ENCODE measurements around the gene KIR2DL1.
"Not testable (repeated sequence)": the region's sequence is repeated elsewhere in the genome, so short reads cannot be mapped to it uniquely, and the experiment has no call there.

KIR2DL1 gene

DNA sequence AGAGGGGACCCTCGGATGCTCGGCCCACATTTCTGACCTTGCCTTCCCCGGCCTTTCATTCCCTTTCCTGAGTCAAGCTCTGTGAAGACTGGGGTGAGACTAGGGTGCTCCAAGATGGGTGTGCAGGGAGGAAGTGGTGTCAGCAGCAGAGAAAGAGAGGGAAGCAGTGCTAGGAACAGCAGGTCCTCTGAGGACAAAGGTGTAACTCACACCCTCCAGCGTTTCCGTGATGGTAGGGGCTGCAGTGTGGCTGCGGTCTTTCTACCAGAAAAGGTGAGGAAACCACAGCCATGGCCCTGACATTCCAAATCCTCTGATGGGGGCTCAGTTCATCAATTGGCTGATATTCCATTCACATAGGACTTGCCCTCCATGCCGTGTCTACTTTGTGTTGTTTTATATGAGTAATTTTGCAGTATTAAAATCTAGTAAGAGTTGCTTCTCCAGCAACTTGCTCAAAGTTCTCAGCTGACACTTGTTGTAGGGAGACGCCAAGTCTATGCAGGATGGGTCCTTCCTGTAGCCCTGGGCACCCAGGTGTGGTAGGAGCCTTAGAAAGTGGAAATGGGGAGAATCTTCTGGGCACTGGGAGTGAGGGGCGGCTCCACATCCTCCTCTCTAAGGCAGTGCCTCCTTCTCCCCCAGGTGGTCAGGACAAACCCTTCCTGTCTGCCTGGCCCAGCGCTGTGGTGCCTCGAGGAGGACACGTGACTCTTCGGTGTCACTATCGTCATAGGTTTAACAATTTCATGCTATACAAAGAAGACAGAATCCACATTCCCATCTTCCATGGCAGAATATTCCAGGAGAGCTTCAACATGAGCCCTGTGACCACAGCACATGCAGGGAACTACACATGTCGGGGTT is 48.3 kb downstream of the KIR2DL1 start:
- DNase-seq (ENCODE audit: low read depth in 1 of 2, low spot score in 1 of 2): no peak

DNA sequence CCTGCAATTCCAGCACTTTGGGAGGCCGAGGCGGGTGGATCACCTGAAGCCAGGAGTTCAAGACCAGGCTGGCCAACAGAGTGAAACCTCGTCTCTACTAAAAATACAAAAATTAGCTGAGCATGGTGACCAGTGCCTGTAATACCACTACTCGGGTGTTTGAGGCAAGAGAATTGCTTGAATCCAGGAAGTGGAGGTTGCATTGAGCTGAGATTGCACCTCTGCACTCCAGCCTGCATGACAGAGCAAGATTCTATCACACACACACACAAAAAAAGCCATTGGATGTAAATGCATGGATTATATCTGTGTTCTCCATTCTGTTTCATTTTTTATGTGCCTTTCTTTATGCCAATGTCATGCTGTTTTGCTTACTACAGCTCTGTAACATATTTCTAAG is 54.8 kb downstream of the KIR2DL1 start:
- DNase-seq (ENCODE audit: low read depth in 1 of 2, low spot score in 1 of 2): not testable (repeated sequence)

DNA sequence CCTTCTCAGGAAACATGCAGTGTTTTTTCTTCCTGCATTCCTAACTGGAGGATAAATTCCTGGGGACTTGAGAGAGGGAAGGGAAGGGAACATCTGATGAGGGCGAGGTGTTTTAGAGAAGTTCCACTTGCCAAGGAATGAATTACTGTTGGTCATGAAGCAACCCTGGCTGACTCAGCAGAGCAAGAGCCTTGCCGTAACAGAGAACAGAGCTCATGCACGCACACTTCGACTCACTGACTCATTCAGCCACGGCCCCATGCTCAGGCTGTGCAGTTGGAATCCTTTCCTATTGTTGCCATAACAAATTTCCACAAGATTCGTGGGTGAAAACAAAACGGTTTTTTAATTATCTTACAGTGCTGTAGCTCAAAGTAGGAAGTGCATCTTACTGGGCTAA is 55.7 kb downstream of the KIR2DL1 start:
- DNase-seq (ENCODE audit: low read depth in 1 of 2, low spot score in 1 of 2): not testable (repeated sequence)

DNA sequence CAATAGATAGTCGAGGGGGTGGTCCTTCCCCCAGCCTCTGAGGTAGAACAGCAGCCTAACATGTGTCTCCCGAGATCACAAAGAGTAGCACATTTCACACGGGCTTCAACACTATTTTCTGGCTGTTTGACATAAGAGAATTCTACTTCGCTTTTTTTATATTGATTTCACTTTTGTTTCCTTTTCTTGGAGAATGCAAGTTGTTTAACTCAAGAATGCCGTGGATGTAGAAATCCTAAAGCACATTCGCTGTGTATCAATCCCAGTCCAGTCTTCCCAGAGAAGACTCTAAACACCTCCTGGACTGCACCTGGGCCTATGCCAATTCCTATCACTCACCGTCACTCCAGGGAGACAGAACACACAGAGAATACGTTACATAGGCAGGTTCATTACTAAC is 58.5 kb downstream of the KIR2DL1 start:
- not testable (repeated sequence) for DNase-seq (ENCODE audit: low read depth in 1 of 2, low spot score in 1 of 2)

DNA sequence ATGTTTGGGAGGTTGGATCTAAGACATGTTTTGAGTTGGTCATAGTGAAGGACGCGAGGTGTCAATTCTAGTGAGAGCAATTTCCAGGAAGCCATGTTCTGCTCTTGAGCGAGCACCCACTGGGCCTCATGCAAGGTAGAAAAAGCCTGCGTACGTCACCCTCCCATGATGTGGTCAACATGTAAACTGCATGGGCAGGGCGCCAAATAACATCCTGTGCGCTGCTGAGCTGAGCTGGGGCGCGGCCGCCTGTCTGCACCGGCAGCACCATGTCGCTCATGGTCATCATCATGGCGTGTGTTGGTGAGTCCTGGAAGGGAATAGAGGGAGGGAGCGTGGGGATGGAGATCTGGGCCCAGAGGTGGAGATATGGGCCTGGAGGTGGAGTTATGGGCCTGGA is 62.9 kb downstream of the KIR2DL1 start, which contains the start of gene KIR2DS4:
Gene KIR2DS4 (plus strand): TSS at position 181 of the 400 bp plus-strand sequence.
- not testable (repeated sequence) for DNase-seq (ENCODE audit: low read depth in 1 of 2, low spot score in 1 of 2)
